Endothelial cell of umbilical vein (primary cell): ENCODE measurements around the gene LRP2. TPM values are rescaled to one million over a fixed set of nuclear protein-coding genes. Genes with fewer than 3 reads are reported as not detected.

Source experiments
- BruUV-seq: library from RNA; stranded (reverse); fragments of 400-500 nt; replicated peaks from 2 replicates; lab custom pipeline; 2021; lab: Mats Ljungman, UMichigan
- CTCF ChIA-PET: fragments of 300-600, 350-600 bp; sonication (Branson Sonifier 250); formaldehyde crosslinking; loops from one replicate; lab custom pipeline; 2021; ENCODE audit warnings: antibody characterized with exemption, inconsistent platforms; lab: Charles Lee
- POLR2A ChIA-PET: fragments of 300-600, 350-600 bp; sonication (Branson Sonifier 250); formaldehyde crosslinking; loops from one replicate; lab custom pipeline; 2021; ENCODE audit warnings: antibody characterized with exemption, inconsistent platforms; lab: Charles Lee
- DNase-seq: peaks from one replicate; pipeline ENCODE4 v3.0.0-alpha.2; 2011; ENCODE audit warnings: low read depth, low spot score
- FAIRE-seq: peaks from 2 replicates; lab custom pipeline; 2011; peaks lifted over from hg19 to GRCh38; lab: Jason Lieb, UNC
- H2AFZ ChIP-seq: 2 replicates; pipeline ENCODE4 v1.6.0; 2012; ENCODE audit warnings: low read depth, low read length, control low read depth, inconsistent platforms
- H3K27ac ChIP-seq: 2 replicates; pipeline ENCODE4 v1.5.1; 2011; ENCODE audit warnings: low read depth, mild to moderate bottlenecking, control low read depth, low read length, moderate library complexity; ENCODE audit not compliant: insufficient read depth
- H3K27me3 ChIP-seq, 2 experiments: 2 replicates each; pipeline versions ENCODE4 v1.6.0 to v1.6.1; 2011; ENCODE audit warnings: low read length in 2 of 2, mixed read lengths in 1 of 2; ENCODE audit not compliant: control insufficient read depth in 2 of 2, insufficient read depth in 2 of 2
- H3K36me3 ChIP-seq, 2 experiments: 2 replicates in 1 of 2; 3 replicates in 1 of 2; pipeline ENCODE4 v1.5.1; 2011; ENCODE audit warnings: low read length in 2 of 2, mild to moderate bottlenecking in 1 of 2, moderate library complexity in 1 of 2; ENCODE audit not compliant: control insufficient read depth in 2 of 2, insufficient read depth in 2 of 2; ENCODE audit errors: extremely low read depth in 1 of 2
- H3K4me1 ChIP-seq: 3 replicates; pipeline ENCODE4 v1.5.1; 2011; ENCODE audit warnings: mild to moderate bottlenecking, low read length; ENCODE audit not compliant: control insufficient read depth, insufficient read depth; ENCODE audit errors: extremely low read depth
- H3K4me2 ChIP-seq: 2 replicates; pipeline ENCODE4 v1.6.1; 2011; ENCODE audit warnings: low read length, control low read depth, mixed read lengths; ENCODE audit not compliant: insufficient read depth
- H3K4me3 ChIP-seq, 3 experiments: fragments of 200-600 bp in 1 of 3; sonication (generic), shearing (Covaris generic) in 1 of 3; replicated peaks in 1 of 3; 2 replicates each; pipeline ENCODE4 v1.5.1; 2011 to 2016; ENCODE audit warnings: control low read depth in 3 of 3, low read length in 3 of 3, mild to moderate bottlenecking in 2 of 3, inconsistent platforms in 1 of 3, low read depth in 1 of 3, moderate library complexity in 1 of 3; ENCODE audit not compliant: insufficient read depth in 1 of 3
- H3K79me2 ChIP-seq: 2 replicates; pipeline ENCODE4 v1.6.0; 2012; ENCODE audit warnings: low read length, inconsistent platforms; ENCODE audit not compliant: control insufficient read depth, insufficient read depth
- H3K9ac ChIP-seq: replicated peaks from 2 replicates; pipeline ENCODE3; 2011; ENCODE audit warnings: low read length, control low read depth; ENCODE audit not compliant: insufficient read depth; ENCODE audit errors: extremely low read depth
- H3K9me1 ChIP-seq: replicated peaks from 3 replicates; pipeline ENCODE4 v1.6.0; 2011; ENCODE audit warnings: mild to moderate bottlenecking, low read length; ENCODE audit not compliant: control insufficient read depth, insufficient read depth; ENCODE audit errors: extremely low read depth
- H3K9me3 ChIP-seq: replicated peaks from 2 replicates; pipeline ENCODE4 v1.5.1; 2012; ENCODE audit warnings: low read length, inconsistent platforms; ENCODE audit not compliant: control insufficient read depth, insufficient read depth
- H4K20me1 ChIP-seq: replicated peaks from 2 replicates; pipeline ENCODE3; 2011; ENCODE audit warnings: mild to moderate bottlenecking, low read length; ENCODE audit not compliant: control insufficient read depth, insufficient read depth; ENCODE audit errors: extremely low read depth
- CTCF ChIP-seq, 2 donors: IDR thresholded peaks; 1 replicate in 1 of 2; 2 replicates in 1 of 2; pipeline ENCODE4 v1.5.1; 2011; ENCODE audit warnings: low read length in 2 of 2, mild to moderate bottlenecking in 2 of 2, moderate library complexity in 2 of 2, control low read depth in 1 of 2, inconsistent platforms in 1 of 2, low read depth in 1 of 2; ENCODE audit not compliant: insufficient read depth in 1 of 2; ENCODE audit errors: extremely low read depth in 1 of 2
- EZH2 ChIP-seq: IDR thresholded peaks from 2 replicates; pipeline ENCODE4 v1.6.1; 2012; ENCODE audit warnings: borderline replicate concordance, low read depth, mild to moderate bottlenecking, moderate library complexity, low read length, inconsistent platforms; ENCODE audit not compliant: severe bottlenecking
- FOS ChIP-seq: IDR thresholded peaks from 2 replicates; pipeline ENCODE4 v1.6.1; 2011; ENCODE audit warnings: mild to moderate bottlenecking, low read length, moderate library complexity, borderline replicate concordance; ENCODE audit not compliant: insufficient read depth
- GATA2 ChIP-seq: IDR thresholded peaks from 2 replicates; pipeline ENCODE4 v1.7.0; 2011; ENCODE audit warnings: low read depth, mild to moderate bottlenecking, moderate library complexity, mixed read lengths, low read length; ENCODE audit not compliant: insufficient read length, insufficient read depth
- JUN ChIP-seq: IDR thresholded peaks from 2 replicates; pipeline ENCODE4 v1.6.1; 2011; ENCODE audit warnings: borderline replicate concordance, low read depth; ENCODE audit not compliant: insufficient read length, insufficient read depth
- MAX ChIP-seq: IDR thresholded peaks from 2 replicates; pipeline ENCODE4 v1.6.1; 2011; ENCODE audit not compliant: insufficient read depth, insufficient read length
- MYC ChIP-seq: IDR thresholded peaks from one replicate; pipeline ENCODE4 v1.6.1; 2011; ENCODE audit warnings: mild to moderate bottlenecking, low read depth, low read length
- POLR2A ChIP-seq: IDR thresholded peaks from 2 replicates; pipeline ENCODE4 v1.6.1; 2012; ENCODE audit warnings: low read depth, mild to moderate bottlenecking, control low read depth, low read length
- POLR2AphosphoS5 ChIP-seq: IDR thresholded peaks from 2 replicates; pipeline ENCODE4 v1.6.1; 2012; ENCODE audit warnings: low read depth, mild to moderate bottlenecking, control low read depth, low read length, moderate library complexity; ENCODE audit not compliant: insufficient read depth
- dilution Hi-C: fragments of 300-500 bp; cut with MboI; formaldehyde crosslinking; loops from one replicate; pipeline ENCODE4 v1.15.0; 2019; ENCODE audit warnings: low sequenced_read_pairs; ENCODE audit not compliant: extremely low pct_ligation_motif_present
- intact Hi-C: fragments of 100-400 bp; cut with micrococcal nuclease; formaldehyde crosslinking; loops from one replicate; pipeline ENCODE4 v1.10.0; 2022
- polyA plus RNA-seq, 4 experiments: library from polyadenylated mRNA; depleted of rRNA in 3 of 4; stranded (reverse) in 3 of 4; unstranded in 1 of 4; fragments of >200 nt; gene quantifications; 2 replicates each; pipeline versions ENCODE4 v1.2.1 to v1.2.3, GENCODE V29; 2011 to 2012; ENCODE audit warnings: missing spikeins in 1 of 4
- total RNA-seq: library from RNA; stranded (reverse); gene quantifications from 2 replicates; pipeline ENCODE4 v1.2.3, GENCODE V29; 2021

The LRP2 gene
- total and polyA plus RNA-seq, 2 donors (not counting 3 experiments of a cell fraction or from before 2014, with no cell fraction given), result not detected

- DNase-seq (no peak), FAIRE-seq (no peak)
- no peaks in the 10 kb centered on the region for H4K20me1 ChIP-seq
- H3K27ac ChIP-seq, result no peak overlapping the region
- H3K4me1 ChIP-seq, result no peaks in the 10 kb centered on the region
- no TSS peak for BruUV-seq
- intact Hi-C loops, result no loop called here
- H3K9me1 ChIP-seq, result no peaks in the 10 kb centered on the region
- H3K27me3 ChIP-seq, result peaks cover 12 to 16% of the 10 kb centered on the region in 2 experiments
- POLR2A ChIA-PET, result no interaction called here
- H3K4me3 ChIP-seq, result no peak overlapping the region
- H3K4me2 ChIP-seq, result no peak overlapping the region
- H2AFZ ChIP-seq, result no peak overlapping the region
- dilution Hi-C loops, result no loop called here
- no peaks in the 10 kb centered on the region for H3K36me3 ChIP-seq
- H3K9me3 ChIP-seq, result no peaks in the 10 kb centered on the region
- CTCF ChIA-PET, result no interaction called here
- TF ChIP-seq POLR2A, result no peak
- no peak for TF ChIP-seq CTCF (IDR thresholded peaks at IDR 0.05; ENCODE audit: extremely low read depth in 1 of 2, insufficient read depth in 1 of 2, low read depth in 1 of 2, low read length in 2 of 2)
- no peak for TF ChIP-seq MAX
- no peak for TF ChIP-seq MYC
- no peak for TF ChIP-seq POLR2AphosphoS5
- TF ChIP-seq JUN, result no peak
- TF ChIP-seq FOS, result no peak
- no peak for TF ChIP-seq EZH2
- no peak for TF ChIP-seq GATA2
- no peak overlapping the region for H3K9ac ChIP-seq
- no peaks in the 10 kb centered on the region for H3K79me2 ChIP-seq
Measured at GRCh38 chr2:169165791-169166190, 196.5 kb downstream of the LRP2 start.
